ENCODE results near the gene SCO2.

Gene SCO2

GRCh38 chr22:50518606-50519005 is 6.8 kb downstream of the SCO2 start:
- no peak for DNase-seq

- no peak for DNase-seq
Measured at GRCh38 chr22:50517495-50518260, 7.7 kb downstream of the SCO2 start.

GRCh38 chr22:50516891-50517290 is 8.5 kb downstream of the SCO2 start:
- DNase-seq, result no peak

GRCh38 chr22:50516068-50516467 is 9.3 kb downstream of the SCO2 start:
- DNase-seq, result no peak

- no peak for DNase-seq
Measured at GRCh38 chr22:50513175-50513574, 12.2 kb downstream of the SCO2 start.

GRCh38 chr22:50508897-50509296 is 16.5 kb downstream of the SCO2 start:
- no peak for DNase-seq

- DNase-seq, result peak; percentile 98
Measured at GRCh38 chr22:50507991-50508884, 17.2 kb downstream of the SCO2 start, which contains the start of gene NCAPH2. Gene NCAPH2 (plus strand): TSS chr22:50508224. CDS start chr22:50508338, 114 bp downstream.

GRCh38 chr22:50507421-50507990 is 17.9 kb downstream of the SCO2 start, which contains the start of gene LMF2:
Gene LMF2 (minus strand): TSS chr22:50507702. CDS start chr22:50507675, 27 bp downstream.
- no peak for DNase-seq

- DNase-seq, result no peak
Measured at GRCh38 chr22:50506611-50507420, 18.6 kb downstream of the SCO2 start.

GRCh38 chr22:50505776-50506610 is 19.4 kb downstream of the SCO2 start:
- DNase-seq, result no peak

GRCh38 chr22:50505276-50505775 is 20.1 kb downstream of the SCO2 start:
- no peak for DNase-seq

GRCh38 chr22:50504369-50505211 is 20.8 kb downstream of the SCO2 start:
- no peak for DNase-seq

GRCh38 chr22:50503475-50504145 is 21.8 kb downstream of the SCO2 start:
- peak; percentile 47 for DNase-seq

GRCh38 chr22:50502628-50503474 is 22.5 kb downstream of the SCO2 start:
- DNase-seq, result no peak

GRCh38 chr22:50502096-50502495 is 23.3 kb downstream of the SCO2 start:
- DNase-seq, result no peak

- DNase-seq, result no peak
Measured at GRCh38 chr22:50500452-50500851, 24.9 kb downstream of the SCO2 start.

- peak; percentile 90 for DNase-seq
Measured at GRCh38 chr22:50498322-50498890, 27.0 kb downstream of the SCO2 start.

- no peak for DNase-seq
Measured at GRCh38 chr22:50497093-50497492, 28.3 kb downstream of the SCO2 start.
